ENCODE data around the gene UQCC5. TPM values are rescaled to one million over a fixed set of nuclear protein-coding genes. Genes with fewer than 3 reads are reported as not detected.

Gene UQCC5
- total RNA-seq, 1 donor from 2014 or later, result 2.0 TPM

- Histone ChIP-seq H3K27ac (no peak overlapping the region), H3K9me3 (ENCODE audit: low read depth) (no peaks in the 10 kb centered on the region), H2AFZ (replicated peaks) (no peak overlapping the region), H3K36me3 (peaks cover 13% of the 10 kb centered on the region), H3K79me2 (ENCODE audit: low read depth) (no peaks in the 10 kb centered on the region), H3K4me1 (no peaks in the 10 kb centered on the region), H3K4me2 (no peak overlapping the region), H3F3A (ENCODE audit: low read depth) (peaks cover 10% of the 10 kb centered on the region), H3K4me3 (no peak overlapping the region), H3K9ac (no peak overlapping the region), H3K27me3 (no peaks in the 10 kb centered on the region), H4K20me1 (ENCODE audit: low read depth) (peaks cover 3% of the 10 kb centered on the region)
- Mint-ChIP-seq H3K4me3 (no peak overlapping the region), H3K27me3 (ENCODE audit: insufficient read depth, low read depth) (no peaks in the 10 kb centered on the region), H3K27ac (no peak overlapping the region), H3K4me1 (no peaks in the 10 kb centered on the region), H3K36me3 (peaks cover 36% of the 10 kb centered on the region), H3K9me3 (no peaks in the 10 kb centered on the region)
- TF ChIP-seq EZH2 (IDR thresholded peaks at IDR 0.05) (no peak), EZH2phosphoT487 (IDR thresholded peaks at IDR 0.05) (no peak)
- TF ChIP-seq, protein P1, sequence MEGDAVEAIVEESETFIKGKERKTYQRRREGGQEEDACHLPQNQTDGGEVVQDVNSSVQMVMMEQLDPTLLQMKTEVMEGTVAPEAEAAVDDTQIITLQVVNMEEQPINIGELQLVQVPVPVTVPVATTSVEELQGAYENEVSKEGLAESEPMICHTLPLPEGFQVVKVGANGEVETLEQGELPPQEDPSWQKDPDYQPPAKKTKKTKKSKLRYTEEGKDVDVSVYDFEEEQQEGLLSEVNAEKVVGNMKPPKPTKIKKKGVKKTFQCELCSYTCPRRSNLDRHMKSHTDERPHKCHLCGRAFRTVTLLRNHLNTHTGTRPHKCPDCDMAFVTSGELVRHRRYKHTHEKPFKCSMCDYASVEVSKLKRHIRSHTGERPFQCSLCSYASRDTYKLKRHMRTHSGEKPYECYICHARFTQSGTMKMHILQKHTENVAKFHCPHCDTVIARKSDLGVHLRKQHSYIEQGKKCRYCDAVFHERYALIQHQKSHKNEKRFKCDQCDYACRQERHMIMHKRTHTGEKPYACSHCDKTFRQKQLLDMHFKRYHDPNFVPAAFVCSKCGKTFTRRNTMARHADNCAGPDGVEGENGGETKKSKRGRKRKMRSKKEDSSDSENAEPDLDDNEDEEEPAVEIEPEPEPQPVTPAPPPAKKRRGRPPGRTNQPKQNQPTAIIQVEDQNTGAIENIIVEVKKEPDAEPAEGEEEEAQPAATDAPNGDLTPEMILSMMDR (IDR thresholded peaks at IDR 0.05), result no peak
- DNase-seq (ENCODE audit: low spot score), result no peak
These were observed 37.9 kb downstream of the UQCC5 start for GRCh38 chr3:52574056-52574965.

Small RNA genes lying within 50 kb of the gene (small RNA-seq; reads per million reads assigned to genes)
- gene RNU6-856P, result not detected
- gene RNU6ATAC16P, result not detected

Other genes with a start within 250 kb of the UQCC5 start
- gene GLYCTK, start 248.8 kb upstream of the UQCC5 start, total RNA-seq (ENCODE audit: low replicate concordance), result 4.2 and 10.1 TPM in 2 replicates
- gene DNAH1, start 220.3 kb upstream of the UQCC5 start, total RNA-seq (ENCODE audit: low replicate concordance), result 0.80 and 2.1 TPM in 2 replicates
- 55.5 and 102 TPM in 2 replicates for gene BAP1, start 126.6 kb upstream of the UQCC5 start, total RNA-seq (ENCODE audit: low replicate concordance)
- 9.9 and 13.0 TPM in 2 replicates for gene PHF7, start 125.9 kb upstream of the UQCC5 start, total RNA-seq (ENCODE audit: low replicate concordance)
- gene SEMA3G, start 91.5 kb upstream of the UQCC5 start, total RNA-seq (ENCODE audit: low replicate concordance), result 0.79 and 3.4 TPM in 2 replicates
- 0.67 and 5.8 TPM in 2 replicates for gene TNNC1, start 82.6 kb upstream of the UQCC5 start, total RNA-seq (ENCODE audit: low replicate concordance)
- gene NISCH, start 81.0 kb upstream of the UQCC5 start, total RNA-seq (ENCODE audit: low replicate concordance), result 80.5 and 146 TPM in 2 replicates
- 0.06 TPM in 1 of 2 replicates, not detected in the other for gene STAB1, start 41.3 kb upstream of the UQCC5 start, total RNA-seq (ENCODE audit: low replicate concordance)
- gene NT5DC2, start 2.7 kb upstream of the UQCC5 start, total RNA-seq (ENCODE audit: low replicate concordance), result 210 and 364 TPM in 2 replicates
- 88.6 and 116 TPM in 2 replicates for gene PBRM1, start 149.3 kb downstream of the UQCC5 start, total RNA-seq (ENCODE audit: low replicate concordance)
- gene GNL3, start 149.4 kb downstream of the UQCC5 start, total RNA-seq (ENCODE audit: low replicate concordance), result 113 and 169 TPM in 2 replicates
- 76.3 and 88.0 TPM in 2 replicates for gene GLT8D1, start 169.2 kb downstream of the UQCC5 start, total RNA-seq (ENCODE audit: low replicate concordance)
- 142 and 162 TPM in 2 replicates for gene SPCS1, start 169.5 kb downstream of the UQCC5 start, total RNA-seq (ENCODE audit: low replicate concordance)
- 41.8 and 42.0 TPM in 2 replicates for gene NEK4, start 234.3 kb downstream of the UQCC5 start, total RNA-seq (ENCODE audit: low replicate concordance)
- gene ITIH1, start 241.0 kb downstream of the UQCC5 start, total RNA-seq (ENCODE audit: low replicate concordance), result not detected in 2 replicates

All from neural progenitor cell (in vitro differentiated cells).